Kidney (tissue), 14 donors: ENCODE results near the gene HNRNPCL1. TPM values are rescaled to one million over a fixed set of nuclear protein-coding genes. Genes with fewer than 3 reads are reported as not detected.

Experiments used
- DNase-seq, 5 donors: peaks; one replicate each; pipeline ENCODE4 v3.0.0-alpha.2; 2013 to 2020
- FAIRE-seq: peaks from 2 replicates; lab custom pipeline; 2012; peaks lifted over from hg19 to GRCh38; lab: Jason Lieb, UNC
- H3K27ac ChIP-seq, 2 donors: one replicate each; pipeline ENCODE4 v1.7.0; 2013; ENCODE audit warnings: low read depth in 2 of 2, low read length in 2 of 2, inconsistent platforms in 1 of 2
- H3K27me3 ChIP-seq: one replicate; pipeline ENCODE4 v1.7.1; 2013; ENCODE audit warnings: low read length, inconsistent platforms; ENCODE audit not compliant: control insufficient read depth, insufficient read depth
- H3K36me3 ChIP-seq, 3 donors: one replicate each; pipeline versions ENCODE4 v1.7.0 to v1.7.1; 2013; ENCODE audit warnings: low read length in 3 of 3, control low read depth in 1 of 3, inconsistent platforms in 1 of 3; ENCODE audit not compliant: insufficient read depth in 3 of 3, control insufficient read depth in 2 of 3
- H3K4me1 ChIP-seq, 3 donors: one replicate each; pipeline versions ENCODE4 v1.7.0 to v1.7.1; 2013; ENCODE audit warnings: low read length in 3 of 3, inconsistent platforms in 1 of 3, low read depth in 1 of 3; ENCODE audit not compliant: control insufficient read depth in 2 of 3, insufficient read depth in 2 of 3
- H3K4me3 ChIP-seq, 3 donors: one replicate each; pipeline versions ENCODE4 v1.7.0 to v1.8.1; 2013; ENCODE audit warnings: low read length in 3 of 3, control low read depth in 1 of 3, inconsistent platforms in 1 of 3
- H3K9ac ChIP-seq, 3 donors: one replicate each; pipeline versions ENCODE4 v1.7.0 to v1.7.1; 2013; ENCODE audit warnings: low read length in 3 of 3, control low read depth in 1 of 3, inconsistent platforms in 1 of 3
- H3K9me3 ChIP-seq, 3 donors: one replicate each; pipeline versions ENCODE4 v1.7.0 to v1.7.1; 2013; ENCODE audit warnings: low read length in 3 of 3, control low read depth in 1 of 3, inconsistent platforms in 1 of 3; ENCODE audit not compliant: control insufficient read depth in 2 of 3, insufficient read depth in 1 of 3
- intact Hi-C: fragments of 100-400 bp; cut with DNase I; formaldehyde crosslinking; loops from one replicate; pipeline ENCODE4 v1.11.1; 2022
- polyA plus RNA-seq: library from polyadenylated mRNA; stranded (reverse); fragments of 350-450 nt; fragmentation: Illumina TruSeq; extraction: RNeasy Lipid Tissue Mini Kit (QIAGEN cat#74804); gene quantifications from one replicate; pipeline ENCODE4 v1.2.3, GENCODE V29; 2014; ENCODE audit warnings: low read depth, low replicate concordance; ENCODE audit not compliant: insufficient read depth
- total RNA-seq: library from RNA; stranded (reverse); fragmentation: NEBNext Ultra II Directional; extraction: Animal tissue kit (Norgen Biotek cat#: 25700); gene quantifications from one replicate; pipeline ENCODE4 v1.2.1, GENCODE V29; 2021
- TF ChIP-seq, protein P1 (sequence below): IDR thresholded peaks from 3 replicates; pipeline ENCODE4 v1.5.1; 2012; ENCODE audit warnings: mild to moderate bottlenecking, moderate library complexity, borderline replicate concordance; ENCODE audit not compliant: insufficient read depth; ENCODE audit errors: extremely low read depth
- donor health status: control.
- donor health status: control.
- donor health status: control.
- donor health status: control.
- donor health status: control.
- donor health status: DM: yes; HTN: yes; CAD: no.
- donor health status: Normal renal cell carcinoma (clear cell type).

Gene HNRNPCL1
- total and polyA plus RNA-seq, 2 donors from 2014 or later = not detected

DNA sequence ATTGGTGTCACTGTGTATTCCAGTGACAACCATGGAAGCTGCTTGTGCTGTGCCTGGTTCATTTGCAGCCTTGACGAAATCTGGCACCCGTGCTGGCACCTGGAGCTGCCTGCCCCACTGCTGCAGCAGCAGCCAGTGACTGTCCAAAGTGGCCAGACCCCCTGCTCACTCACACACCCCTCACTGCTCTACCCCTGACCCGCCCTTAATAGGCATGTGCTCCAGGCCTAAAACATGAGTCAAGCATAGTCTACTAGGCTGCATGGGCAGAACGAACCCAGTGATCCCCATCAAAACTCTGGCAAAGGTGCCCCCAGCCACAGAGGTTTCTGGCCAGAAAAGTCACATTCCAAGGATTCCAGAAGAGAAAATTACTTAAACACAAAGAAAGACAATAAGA lies 49.6 kb downstream of the HNRNPCL1 start:
- no peak overlapping the region for H3K4me3 ChIP-seq
- H3K36me3 ChIP-seq = no peaks in the 10 kb centered on the region
- TF ChIP-seq, protein P1, sequence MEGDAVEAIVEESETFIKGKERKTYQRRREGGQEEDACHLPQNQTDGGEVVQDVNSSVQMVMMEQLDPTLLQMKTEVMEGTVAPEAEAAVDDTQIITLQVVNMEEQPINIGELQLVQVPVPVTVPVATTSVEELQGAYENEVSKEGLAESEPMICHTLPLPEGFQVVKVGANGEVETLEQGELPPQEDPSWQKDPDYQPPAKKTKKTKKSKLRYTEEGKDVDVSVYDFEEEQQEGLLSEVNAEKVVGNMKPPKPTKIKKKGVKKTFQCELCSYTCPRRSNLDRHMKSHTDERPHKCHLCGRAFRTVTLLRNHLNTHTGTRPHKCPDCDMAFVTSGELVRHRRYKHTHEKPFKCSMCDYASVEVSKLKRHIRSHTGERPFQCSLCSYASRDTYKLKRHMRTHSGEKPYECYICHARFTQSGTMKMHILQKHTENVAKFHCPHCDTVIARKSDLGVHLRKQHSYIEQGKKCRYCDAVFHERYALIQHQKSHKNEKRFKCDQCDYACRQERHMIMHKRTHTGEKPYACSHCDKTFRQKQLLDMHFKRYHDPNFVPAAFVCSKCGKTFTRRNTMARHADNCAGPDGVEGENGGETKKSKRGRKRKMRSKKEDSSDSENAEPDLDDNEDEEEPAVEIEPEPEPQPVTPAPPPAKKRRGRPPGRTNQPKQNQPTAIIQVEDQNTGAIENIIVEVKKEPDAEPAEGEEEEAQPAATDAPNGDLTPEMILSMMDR = no peak
- intact Hi-C loops = no loop called here
- H3K27me3 ChIP-seq = no peaks in the 10 kb centered on the region
- H3K9ac ChIP-seq = no peak overlapping the region
- DNase-seq = no peak
- H3K9me3 ChIP-seq = no peaks in the 10 kb centered on the region
- H3K4me1 ChIP-seq = no peaks in the 10 kb centered on the region
- no peak overlapping the region for H3K27ac ChIP-seq
- no peak for FAIRE-seq

Other genes starting within 250 kb of the HNRNPCL1 start
- 44.8 TPM for gene DHRS3, start 230.5 kb downstream of the HNRNPCL1 start, total RNA-seq
- 97.1 TPM for gene DHRS3, start 230.5 kb downstream of the HNRNPCL1 start, polyA plus RNA-seq
- 0.16 TPM for gene AADACL4, start 204.6 kb downstream of the HNRNPCL1 start, total RNA-seq
- 0.58 TPM for gene AADACL4, start 204.6 kb downstream of the HNRNPCL1 start, polyA plus RNA-seq
- not detected for gene AADACL3, start 132.6 kb downstream of the HNRNPCL1 start, total RNA-seq
- not detected for gene AADACL3, start 132.6 kb downstream of the HNRNPCL1 start, polyA plus RNA-seq
- not detected for gene CFAP107, start 102.5 kb downstream of the HNRNPCL1 start, total RNA-seq
- not detected for gene CFAP107, start 102.5 kb downstream of the HNRNPCL1 start, polyA plus RNA-seq
- not detected for gene PRAMEF12, start 75.0 kb downstream of the HNRNPCL1 start, total RNA-seq
- gene PRAMEF12, start 75.0 kb downstream of the HNRNPCL1 start, polyA plus RNA-seq = not detected
- gene PRAMEF1, start 57.3 kb downstream of the HNRNPCL1 start, total RNA-seq = not detected
- gene PRAMEF1, start 57.3 kb downstream of the HNRNPCL1 start, polyA plus RNA-seq = not detected
- not detected for gene PRAMEF11, start 17.3 kb downstream of the HNRNPCL1 start, total RNA-seq
- not detected for gene PRAMEF11, start 17.3 kb downstream of the HNRNPCL1 start, polyA plus RNA-seq
- gene PRAMEF2, start 8.4 kb upstream of the HNRNPCL1 start, total RNA-seq = not detected
- not detected for gene PRAMEF2, start 8.4 kb upstream of the HNRNPCL1 start, polyA plus RNA-seq
- gene PRAMEF4, start 37.5 kb upstream of the HNRNPCL1 start, total RNA-seq = not detected
- gene PRAMEF4, start 37.5 kb upstream of the HNRNPCL1 start, polyA plus RNA-seq = not detected
- gene PRAMEF10, start 49.5 kb upstream of the HNRNPCL1 start, total RNA-seq = not detected
- gene PRAMEF10, start 49.5 kb upstream of the HNRNPCL1 start, polyA plus RNA-seq = not detected
- gene PRAMEF7, start 67.9 kb upstream of the HNRNPCL1 start, total RNA-seq = not detected
- gene PRAMEF7, start 67.9 kb upstream of the HNRNPCL1 start, polyA plus RNA-seq = not detected
- gene PRAMEF6, start 98.9 kb upstream of the HNRNPCL1 start, total RNA-seq = not detected
- not detected for gene PRAMEF6, start 98.9 kb upstream of the HNRNPCL1 start, polyA plus RNA-seq
- not detected for gene PRAMEF27, start 207.9 kb upstream of the HNRNPCL1 start, total RNA-seq
- not detected for gene PRAMEF27, start 207.9 kb upstream of the HNRNPCL1 start, polyA plus RNA-seq
- not detected for gene HNRNPCL3, start 212.0 kb upstream of the HNRNPCL1 start, total RNA-seq
- gene HNRNPCL3, start 212.0 kb upstream of the HNRNPCL1 start, polyA plus RNA-seq = not detected
- gene PRAMEF25, start 222.1 kb upstream of the HNRNPCL1 start, total RNA-seq = not detected
- gene PRAMEF25, start 222.1 kb upstream of the HNRNPCL1 start, polyA plus RNA-seq = not detected